Upper lobe of left lung (tissue), 6 donors: ENCODE results near the gene TRIM16. TPM values are rescaled to one million over a fixed set of nuclear protein-coding genes. Genes with fewer than 3 reads are reported as not detected.
"Not testable (repeated sequence)": the region's sequence is repeated elsewhere in the genome, so short reads cannot be mapped to it uniquely, and the experiment has no call there.

Source experiments
- ATAC-seq, 2 donors: fragments of 200-7000 bp; cut with Tn5 transposase; one replicate each; pipeline ENCODE4 v1.9.1; 2022; ENCODE audit warnings: mild to moderate bottlenecking in 2 of 2, moderate library complexity in 2 of 2; ENCODE audit not compliant: low FRiP score in 2 of 2
- DNase-seq, 2 donors: peaks; one replicate each; pipeline ENCODE4 v3.0.0-alpha.2; 2019 to 2020
- H3K27ac ChIP-seq, 4 donors: fragments of 200-600 bp; sonication (generic); one replicate each; pipeline ENCODE4 v1.5.1; 2016 to 2019
- H3K27me3 ChIP-seq, 4 donors: fragments of 200-600 bp; sonication (generic); one replicate each; pipeline ENCODE4 v1.5.1; 2017 to 2019
- H3K36me3 ChIP-seq, 4 donors: fragments of 200-600 bp; sonication (generic); one replicate each; pipeline ENCODE4 v1.5.1; 2016 to 2019
- H3K4me1 ChIP-seq, 4 donors: fragments of 200-600 bp; sonication (generic); one replicate each; pipeline ENCODE4 v1.5.1; 2018 to 2019
- H3K4me3 ChIP-seq, 4 donors: fragments of 200-600 bp; sonication (generic); one replicate each; pipeline ENCODE4 v1.5.1; 2017 to 2019; ENCODE audit warnings: mild to moderate bottlenecking in 2 of 4, moderate library complexity in 1 of 4
- H3K9me3 ChIP-seq, 4 donors: fragments of 200-600 bp; sonication (generic); one replicate each; pipeline ENCODE4 v1.5.1; 2018 to 2019
- WGBS, 2 donors: methylation state at CpG; one replicate each; pipeline ENCODE4 v1.1.5; 2017 to 2018; 5-methylcytosine and 5-hydroxymethylcytosine counted together
- small RNA-seq, 4 donors: library from RNA; depleted of rRNA; stranded (forward); fragments of <200 nt; gene quantifications; one replicate each; pipeline ENCODE3, GENCODE V24; 2016
- total RNA-seq, 6 donors: library from RNA; depleted of rRNA in 4 of 6; stranded (reverse); fragments of >200 nt in 4 of 6; gene quantifications; one replicate each; pipeline versions ENCODE4 v1.1.0 to v1.2.1, GENCODE V29; 2016 to 2021
- donor health status: DM: no; HTN: no; CAD: no; lungs with moderate emphysema.
- donor health status: DM: no; HTN: yes; CAD: no; lungs with severe emphysema.

TRIM16 gene
- total RNA-seq, 6 donors from 2014 or later, result 15.7 to 63.2 (median 27.5) TPM

- DNase-seq, H3K27me3 ChIP-seq, H3K9me3 ChIP-seq, H3K36me3 ChIP-seq, ATAC-seq, H3K27ac ChIP-seq, H3K4me1 ChIP-seq, H3K4me3 ChIP-seq: not testable (repeated sequence)
- 89 to 92% methylated on average over 8 of the region's 8 CpGs for WGBS, 2 donors
Measured at GRCh38 chr17:15588017-15588416, 96.1 kb downstream of the TRIM16 start.

DNA sequence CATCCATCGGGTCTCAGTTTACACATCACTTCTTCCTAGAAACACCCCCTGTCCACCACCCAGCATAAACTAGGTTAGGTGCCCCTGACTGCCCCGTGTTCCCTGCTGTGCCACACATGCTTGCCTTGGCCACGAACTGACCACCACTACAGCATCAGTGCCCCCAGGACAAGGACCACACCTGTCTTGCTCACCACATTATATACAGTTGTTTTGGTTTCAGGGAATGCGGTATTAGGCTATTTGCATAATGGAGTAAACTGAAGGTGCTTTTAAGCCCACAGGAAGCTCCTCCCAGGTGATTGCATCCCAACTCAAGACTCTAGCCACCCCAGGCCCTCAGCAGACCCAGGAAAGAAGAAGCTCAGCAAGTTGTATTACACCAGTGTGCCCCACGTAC, 100.8 kb downstream of the TRIM16 start:
- WGBS, 2 donors, result 73 to 86% methylated on average over 1 to 2 of the region's 5 CpGs
- not testable (repeated sequence) for H3K27ac ChIP-seq, H3K27me3 ChIP-seq, H3K36me3 ChIP-seq, ATAC-seq, DNase-seq, H3K4me3 ChIP-seq, H3K9me3 ChIP-seq, H3K4me1 ChIP-seq

DNA sequence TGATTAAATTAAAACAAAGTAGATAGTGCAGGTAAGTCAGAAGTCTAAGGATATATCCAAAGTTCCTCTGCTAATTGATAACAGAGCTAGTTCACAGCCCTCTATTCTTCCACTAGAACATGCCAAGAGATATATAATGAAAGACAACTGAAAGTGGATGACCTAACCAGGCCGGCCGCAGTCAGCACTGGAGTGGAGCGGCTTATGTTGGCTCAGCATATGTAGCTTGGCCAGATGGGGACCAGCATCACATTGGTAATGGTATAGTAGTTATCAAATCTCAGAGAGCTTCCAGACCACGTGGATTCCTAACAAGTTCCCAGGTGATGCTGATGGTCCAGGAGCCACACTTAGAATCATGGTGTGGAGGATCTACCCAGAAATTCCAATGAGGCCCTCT, 102.6 kb downstream of the TRIM16 start:
- H3K36me3 ChIP-seq, ATAC-seq, H3K27me3 ChIP-seq, H3K9me3 ChIP-seq, DNase-seq, H3K4me1 ChIP-seq, H3K4me3 ChIP-seq, H3K27ac ChIP-seq: not testable (repeated sequence)
- 91% methylated on average over 3 of the region's 4 CpGs; no CpG with 5 or more reads in 1 of the 2 donors for WGBS, 2 donors

Small RNA genes within 50 kb of the gene (small RNA-seq; reads per million reads assigned to genes)
- gene AC005838.1, result 0 reads per million in 4 donors
- 0 reads per million in 4 donors for gene ZNF29P

Other genes starting within 250 kb of the TRIM16 start
- gene CDRT4, start 216.7 kb downstream of the TRIM16 start, total RNA-seq, result 10 to 100 TPM in 2 of 6 donors, 1 to 10 TPM in 3, not detected in 1; 4.7 to 38.8 (median 5.8) TPM
- 10 to 100 TPM; 15.3 to 54.0 (median 17.4) TPM for gene TVP23C, start 120.8 kb downstream of the TRIM16 start, total RNA-seq
- 10 to 100 TPM in 1 of 6 donors, 1 to 10 TPM in 4, under 1 TPM in 1; 0.34 to 11.1 (median 2.7) TPM for gene FBXW10B, start 64.6 kb downstream of the TRIM16 start, total RNA-seq
- 10 to 100 TPM; 10.0 to 23.5 (median 14.7) TPM for gene ZNF286A, start 15.4 kb upstream of the TRIM16 start, total RNA-seq
- gene TBC1D26, start 48.0 kb upstream of the TRIM16 start, total RNA-seq, result 1 to 10 TPM in 1 of 6 donors, under 1 TPM in 1, not detected in 4; 0.11 to 5.7 TPM